Smooth muscle cell (in vitro differentiated cells): ENCODE results near the gene ZNF366. TPM values are rescaled to one million over a fixed set of nuclear protein-coding genes. Genes with fewer than 3 reads are reported as not detected.

Experiments
- DNase-seq: peaks from one replicate; lab custom pipeline; 2025; ENCODE audit not compliant: unreplicated experiment; lab: John Stamatoyannopoulos, UW
- H2AFZ ChIP-seq: fragments of 200-600 bp; sonication (generic); 2 replicates; pipeline ENCODE4 v1.6.0; 2016; ENCODE audit warnings: antibody characterized with exemption, low read depth, mild to moderate bottlenecking
- H3F3A ChIP-seq: fragments of 200-600 bp; sonication (generic); 2 replicates; pipeline ENCODE4 v1.6.0; 2017; ENCODE audit warnings: antibody characterized with exemption, low read depth
- H3K27ac ChIP-seq: fragments of 200-600 bp; sonication (generic); 2 replicates; pipeline ENCODE4 v1.5.1; 2016; ENCODE audit warnings: low read depth, mild to moderate bottlenecking
- H3K27me3 ChIP-seq: fragments of 200-600 bp; sonication (generic); 2 replicates; pipeline ENCODE4 v1.6.1; 2016; ENCODE audit warnings: low read depth, mild to moderate bottlenecking
- H3K36me3 ChIP-seq: fragments of 200-600 bp; sonication (generic); 2 replicates; pipeline ENCODE4 v1.5.1; 2016; ENCODE audit warnings: low read depth
- H3K4me1 ChIP-seq: fragments of 200-600 bp; sonication (generic); 2 replicates; pipeline ENCODE4 v1.5.1; 2016; ENCODE audit warnings: low read depth
- H3K4me2 ChIP-seq: fragments of 200-600 bp; sonication (generic); 2 replicates; pipeline ENCODE4 v1.6.0; 2016; ENCODE audit warnings: mild to moderate bottlenecking
- H3K4me3 ChIP-seq: fragments of 200-600 bp; sonication (generic); 2 replicates; pipeline ENCODE4 v1.5.1; 2016; ENCODE audit warnings: mild to moderate bottlenecking
- H3K79me2 ChIP-seq: fragments of 200-600 bp; sonication (generic); 2 replicates; pipeline ENCODE4 v1.6.0; 2016; ENCODE audit warnings: low read depth, mild to moderate bottlenecking
- H3K9ac ChIP-seq: fragments of 200-600 bp; sonication (generic); 2 replicates; pipeline ENCODE4 v1.6.0; 2016; ENCODE audit warnings: low read depth
- H3K9me3 ChIP-seq: fragments of 200-600 bp; sonication (generic); replicated peaks from 2 replicates; pipeline ENCODE4 v1.5.1; 2016; ENCODE audit warnings: low read depth
- H4K20me1 ChIP-seq: fragments of 200-600 bp; sonication (generic); 2 replicates; pipeline ENCODE4 v1.6.0; 2016; ENCODE audit warnings: low read depth
- CTCF ChIP-seq: fragments of 200-600 bp; sonication (generic); IDR thresholded peaks from 2 replicates; pipeline ENCODE4 v1.5.1; 2017; ENCODE audit warnings: borderline replicate concordance, mild to moderate bottlenecking, antibody characterized with exemption; ENCODE audit not compliant: insufficient read depth, poor library complexity, severe bottlenecking
- WGBS: methylation state at CpG from one replicate; pipeline ENCODE4 v1.1.7; 2016; ENCODE audit warnings: low lambda C conversion rate; 5-methylcytosine and 5-hydroxymethylcytosine counted together
- polyA plus RNA-seq: library from polyadenylated mRNA; unstranded; fragments of >200 nt; fragmentation: Nextera tagmentation; extraction: Ambion mirVana; gene quantifications from 2 replicates; pipeline ENCODE4 v1.2.1, GENCODE V29; 2016
- total RNA-seq: library from RNA; depleted of rRNA; stranded (reverse); fragments of >200 nt; gene quantifications from 2 replicates; pipeline ENCODE4 v1.2.3, GENCODE V29; 2014

Gene ZNF366
- total and polyA plus RNA-seq, 2 experiments from 2014 or later = not detected

GRCh38 chr5:72447751-72448150, 59.5 kb downstream of the ZNF366 start:
- no peak overlapping the region for H3K9ac ChIP-seq
- 98% methylated on average over 4 of the region's 4 CpGs for WGBS
- H3K27ac ChIP-seq = no peak overlapping the region
- no peak for TF ChIP-seq CTCF
- no peak overlapping the region for H3K4me2 ChIP-seq
- H4K20me1 ChIP-seq = no peaks in the 10 kb centered on the region
- no peaks in the 10 kb centered on the region for H3K9me3 ChIP-seq
- no peaks in the 10 kb centered on the region for H3K79me2 ChIP-seq
- DNase-seq = no peak
- no peak overlapping the region for H3K4me3 ChIP-seq
- no peaks in the 10 kb centered on the region for H3K27me3 ChIP-seq
- H3F3A ChIP-seq = no peaks in the 10 kb centered on the region
- peaks cover 9% of the 10 kb centered on the region for H3K4me1 ChIP-seq
- no peaks in the 10 kb centered on the region for H3K36me3 ChIP-seq
- H2AFZ ChIP-seq = no peak overlapping the region

- no peaks in the 10 kb centered on the region for H3K9me3 ChIP-seq
- H3K27ac ChIP-seq = no peak overlapping the region
- no peak overlapping the region for H3K4me3 ChIP-seq
- H3K79me2 ChIP-seq = no peaks in the 10 kb centered on the region
- DNase-seq = no peak
- H4K20me1 ChIP-seq = no peaks in the 10 kb centered on the region
- H2AFZ ChIP-seq = no peak overlapping the region
- no peak overlapping the region for H3K4me2 ChIP-seq
- H3K9ac ChIP-seq = no peak overlapping the region
- no peak for TF ChIP-seq CTCF
- H3K4me1 ChIP-seq = no peaks in the 10 kb centered on the region
- H3K27me3 ChIP-seq = no peaks in the 10 kb centered on the region
- H3K36me3 ChIP-seq = no peaks in the 10 kb centered on the region
- 94% methylated on average over 2 of the region's 2 CpGs for WGBS
- H3F3A ChIP-seq = no peaks in the 10 kb centered on the region
Observed at GRCh38 chr5:72445969-72446368, 61.2 kb downstream of the ZNF366 start.

GRCh38 chr5:72443883-72444282, 63.3 kb downstream of the ZNF366 start:
- no peak overlapping the region for H3K4me2 ChIP-seq

More at GRCh38 chr5:72443883-72444282, 63.3 kb downstream of the ZNF366 start:
- H4K20me1 ChIP-seq = no peaks in the 10 kb centered on the region
- no peaks in the 10 kb centered on the region for H3K4me1 ChIP-seq
- H3K9ac ChIP-seq = no peak overlapping the region
- no peaks in the 10 kb centered on the region for H3F3A ChIP-seq
- no peak overlapping the region for H2AFZ ChIP-seq
- no peak overlapping the region for H3K4me3 ChIP-seq
- no peak overlapping the region for H3K27ac ChIP-seq
- no peaks in the 10 kb centered on the region for H3K9me3 ChIP-seq
- no peaks in the 10 kb centered on the region for H3K27me3 ChIP-seq
- 85% methylated on average over 14 of the region's 14 CpGs for WGBS
- no peak for TF ChIP-seq CTCF
- H3K36me3 ChIP-seq = no peaks in the 10 kb centered on the region
- DNase-seq = no peak
- H3K79me2 ChIP-seq = no peaks in the 10 kb centered on the region
